Measurements from ENCODE around the gene IQSEC1. TPM values are rescaled to one million over a fixed set of nuclear protein-coding genes. Genes with fewer than 3 reads are reported as not detected.

Gene IQSEC1
- total RNA-seq, 1 donor from 2014 or later: 41.7 TPM

DNA sequence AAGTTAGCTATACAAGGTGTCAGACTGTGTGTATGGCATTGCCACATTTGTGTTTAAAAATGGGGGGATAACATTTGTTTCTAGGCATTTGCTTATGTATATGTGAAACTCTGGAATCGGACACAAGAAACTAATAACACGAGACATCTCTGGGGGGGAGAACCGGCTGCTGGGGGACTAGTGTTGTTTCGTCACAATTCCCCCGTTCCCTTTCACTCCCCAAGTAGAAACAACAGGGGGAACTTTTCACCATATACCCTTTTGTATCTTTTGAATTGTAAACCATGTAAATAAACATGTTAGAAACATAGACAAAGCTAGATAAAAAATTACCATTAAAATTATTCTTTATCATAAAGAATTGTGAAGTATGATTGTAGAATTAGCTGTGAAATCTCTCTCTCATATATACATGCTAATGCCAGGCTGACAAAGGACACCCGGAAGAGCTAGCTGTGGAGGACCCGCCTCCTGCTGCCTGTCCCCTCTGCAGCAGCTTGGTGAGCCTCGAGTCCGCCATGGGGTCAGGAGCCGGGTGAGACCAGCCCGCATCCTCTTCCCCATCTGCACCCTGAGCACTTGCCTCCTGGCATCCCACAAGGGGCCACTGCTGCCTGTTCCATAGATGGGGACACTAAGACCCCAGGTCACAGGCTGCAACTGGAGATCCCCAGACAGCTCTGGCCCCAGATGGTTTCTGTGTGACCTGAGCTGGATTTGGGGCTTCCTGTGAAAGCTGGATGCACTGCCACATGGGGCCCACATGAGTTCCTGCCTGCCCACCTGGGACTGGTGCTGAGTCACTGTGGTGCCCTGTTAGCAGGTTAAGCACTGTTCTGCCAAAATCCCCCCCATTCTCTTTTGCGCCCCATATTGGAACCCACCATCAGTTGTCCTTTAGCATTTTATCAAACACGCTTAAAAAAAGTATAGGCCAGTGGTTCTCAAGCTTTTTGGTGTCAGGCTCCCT lies 91.6 kb downstream of the IQSEC1 start:
- DNase-seq (ENCODE audit: low spot score in 2 of 2, unreplicated experiment in 2 of 2): no peak

DNA sequence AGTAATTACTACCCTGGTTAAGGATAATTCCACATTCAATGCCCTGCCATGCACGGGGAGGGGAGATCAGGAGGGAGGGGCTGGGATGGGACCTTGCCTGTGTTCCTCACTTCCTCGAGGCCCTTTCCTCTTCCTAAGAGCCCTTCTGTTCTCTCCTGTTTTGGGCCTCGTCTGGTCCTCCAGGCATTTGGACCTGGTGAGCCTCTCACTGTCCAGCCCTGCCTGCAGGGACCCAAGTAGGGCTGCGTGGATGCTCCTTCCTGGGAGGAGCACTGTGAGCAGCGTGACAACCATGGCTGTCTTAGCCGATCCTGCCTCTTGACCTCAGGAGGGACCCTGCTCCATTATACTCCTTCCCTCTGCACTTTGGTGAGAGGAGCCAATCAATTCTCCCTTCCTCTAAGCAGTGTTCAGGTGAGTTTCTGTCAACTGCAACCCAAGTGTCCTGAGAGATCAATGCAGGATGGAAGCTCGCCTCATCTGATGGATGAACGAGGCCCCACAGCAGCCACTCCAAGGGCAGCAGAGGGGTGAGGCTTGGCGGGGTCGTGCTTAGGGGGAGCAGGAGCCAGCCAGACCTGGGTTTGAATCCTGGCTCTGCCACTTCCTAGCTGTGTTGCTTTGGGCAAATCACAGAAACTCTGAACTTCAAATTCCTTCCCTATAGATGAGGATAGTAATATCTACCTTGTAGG lies 92.5 kb downstream of the IQSEC1 start:
- Mint-ChIP-seq H3K27ac (no peak overlapping the region), H3K4me3 (no peak overlapping the region), H3K4me1 (peaks cover 10% of the 10 kb centered on the region), H3K9me3 (no peaks in the 10 kb centered on the region), H3K36me3 (no peaks in the 10 kb centered on the region), H3K27me3 (ENCODE audit: low read depth) (peaks cover 1% of the 10 kb centered on the region)
- DNase-seq (ENCODE audit: low spot score in 2 of 2, unreplicated experiment in 2 of 2): no peak
- TF ChIP-seq, protein P1, sequence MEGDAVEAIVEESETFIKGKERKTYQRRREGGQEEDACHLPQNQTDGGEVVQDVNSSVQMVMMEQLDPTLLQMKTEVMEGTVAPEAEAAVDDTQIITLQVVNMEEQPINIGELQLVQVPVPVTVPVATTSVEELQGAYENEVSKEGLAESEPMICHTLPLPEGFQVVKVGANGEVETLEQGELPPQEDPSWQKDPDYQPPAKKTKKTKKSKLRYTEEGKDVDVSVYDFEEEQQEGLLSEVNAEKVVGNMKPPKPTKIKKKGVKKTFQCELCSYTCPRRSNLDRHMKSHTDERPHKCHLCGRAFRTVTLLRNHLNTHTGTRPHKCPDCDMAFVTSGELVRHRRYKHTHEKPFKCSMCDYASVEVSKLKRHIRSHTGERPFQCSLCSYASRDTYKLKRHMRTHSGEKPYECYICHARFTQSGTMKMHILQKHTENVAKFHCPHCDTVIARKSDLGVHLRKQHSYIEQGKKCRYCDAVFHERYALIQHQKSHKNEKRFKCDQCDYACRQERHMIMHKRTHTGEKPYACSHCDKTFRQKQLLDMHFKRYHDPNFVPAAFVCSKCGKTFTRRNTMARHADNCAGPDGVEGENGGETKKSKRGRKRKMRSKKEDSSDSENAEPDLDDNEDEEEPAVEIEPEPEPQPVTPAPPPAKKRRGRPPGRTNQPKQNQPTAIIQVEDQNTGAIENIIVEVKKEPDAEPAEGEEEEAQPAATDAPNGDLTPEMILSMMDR (IDR thresholded peaks at IDR 0.05; ENCODE audit: unreplicated experiment): no peak

More for the DNA sequence above, 91.6 kb downstream of the IQSEC1 start:
- H3K4me3 Mint-ChIP-seq: no peak overlapping the region
- no peak overlapping the region for H3K27ac Mint-ChIP-seq
- H3K36me3 Mint-ChIP-seq: no peaks in the 10 kb centered on the region
- H3K9me3 Mint-ChIP-seq: no peaks in the 10 kb centered on the region
- no peaks in the 10 kb centered on the region for H3K27me3 Mint-ChIP-seq (ENCODE audit: low read depth)
- peaks cover 10% of the 10 kb centered on the region for H3K4me1 Mint-ChIP-seq
- TF ChIP-seq, protein P1 (IDR thresholded peaks at IDR 0.05; ENCODE audit: unreplicated experiment): no peak

DNA sequence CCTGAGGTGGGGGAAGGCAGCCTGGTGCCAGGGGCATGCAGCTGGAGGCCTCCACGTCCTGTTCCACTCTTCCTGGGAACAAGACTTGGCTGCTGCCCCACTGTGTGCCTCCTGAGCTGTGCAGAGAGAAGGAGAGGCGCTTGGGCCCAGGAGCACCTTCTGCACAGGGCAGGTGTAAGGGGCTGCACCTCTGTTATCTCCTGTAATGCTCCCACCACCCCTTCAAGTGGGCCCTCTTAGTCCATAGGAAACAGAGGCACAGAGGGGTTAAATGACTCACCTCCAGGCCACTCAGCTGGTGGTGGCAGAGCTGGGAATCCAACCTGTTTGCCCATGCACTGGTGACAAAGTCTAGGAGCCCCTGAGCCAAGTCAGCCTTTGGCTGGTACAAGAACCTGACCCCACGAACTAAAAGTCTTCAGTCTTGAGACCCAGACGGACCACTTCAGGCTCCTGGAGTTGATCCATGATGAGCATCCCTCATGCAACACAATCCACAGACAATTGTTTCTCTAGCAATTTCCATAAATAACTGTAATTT lies 93.2 kb downstream of the IQSEC1 start:
- H3K4me1 Mint-ChIP-seq: peaks cover 10% of the 10 kb centered on the region

DNA sequence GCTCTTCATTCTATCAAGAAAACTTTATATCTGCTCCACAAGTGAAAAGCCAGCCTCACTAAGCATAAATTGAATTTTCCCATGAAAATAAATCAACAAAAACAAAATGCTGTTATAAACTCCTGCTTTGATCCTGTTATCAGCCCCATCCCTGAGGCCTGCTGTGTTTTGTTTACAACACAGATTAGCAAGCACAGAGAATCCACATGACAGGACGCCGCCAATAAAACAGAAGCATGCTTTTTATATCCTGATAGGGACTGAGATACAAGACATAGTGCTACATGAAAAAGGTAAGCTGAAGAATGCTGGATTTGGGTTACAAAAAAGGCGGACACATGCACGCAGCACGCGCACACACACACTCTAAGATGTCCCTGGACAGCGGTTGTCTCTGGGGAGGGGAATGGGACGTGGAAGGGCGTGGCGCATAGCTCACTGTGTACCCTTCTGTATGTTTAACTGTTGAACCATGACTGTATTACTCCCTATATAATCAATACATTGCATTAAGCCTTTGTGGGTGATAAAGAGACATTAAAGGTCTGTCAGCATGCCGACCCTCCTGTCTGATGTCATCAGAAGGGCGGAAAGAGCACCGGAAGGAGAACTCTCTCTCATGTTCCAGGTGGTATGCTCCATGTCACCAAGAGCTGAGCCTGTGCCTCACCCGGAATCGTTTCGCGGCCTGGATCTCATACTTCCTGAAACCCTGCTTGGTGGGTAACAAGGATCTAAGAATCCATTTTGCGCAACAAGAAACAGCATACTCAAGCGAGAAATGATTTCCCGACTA lies 93.9 kb downstream of the IQSEC1 start:
- TF ChIP-seq, protein P1 (IDR thresholded peaks at IDR 0.05; ENCODE audit: unreplicated experiment): no peak
- no peak overlapping the region for H3K4me3 Mint-ChIP-seq
- peaks cover 1% of the 10 kb centered on the region for H3K27me3 Mint-ChIP-seq (ENCODE audit: low read depth)
- DNase-seq (ENCODE audit: low spot score in 2 of 2, unreplicated experiment in 2 of 2): no peak
- no peak overlapping the region for H3K27ac Mint-ChIP-seq
- H3K4me1 Mint-ChIP-seq: peaks cover 10% of the 10 kb centered on the region
- H3K36me3 Mint-ChIP-seq: no peaks in the 10 kb centered on the region
- H3K9me3 Mint-ChIP-seq: no peaks in the 10 kb centered on the region

More for the DNA sequence above, 93.2 kb downstream of the IQSEC1 start:
- Mint-ChIP-seq H3K36me3 (no peaks in the 10 kb centered on the region), H3K27me3 (ENCODE audit: low read depth) (peaks cover 1% of the 10 kb centered on the region), H3K27ac (no peak overlapping the region), H3K4me3 (no peak overlapping the region), H3K9me3 (no peaks in the 10 kb centered on the region)
- TF ChIP-seq, protein P1 (IDR thresholded peaks at IDR 0.05; ENCODE audit: unreplicated experiment): no peak
- DNase-seq (ENCODE audit: low spot score in 2 of 2, unreplicated experiment in 2 of 2): no peak

DNA sequence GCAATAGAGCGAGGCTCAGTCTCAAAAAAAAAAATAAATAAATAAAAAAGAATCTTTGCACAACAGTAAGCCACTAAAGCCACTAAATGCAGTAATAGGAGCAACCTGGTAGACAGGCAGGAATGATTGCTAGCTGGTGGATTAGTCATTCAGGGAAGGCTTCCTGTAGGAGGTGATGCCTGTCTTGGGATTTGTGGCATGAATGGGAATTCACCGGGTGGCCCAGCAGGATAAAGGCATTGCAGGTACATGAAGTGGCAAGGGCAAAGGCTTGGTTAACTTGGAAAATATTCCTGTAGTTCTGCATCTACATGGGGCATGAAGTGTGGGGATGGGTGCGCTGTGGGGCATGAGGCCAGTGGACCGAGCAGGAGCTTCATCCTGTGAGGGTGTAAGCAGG lies 94.5 kb downstream of the IQSEC1 start:
- Mint-ChIP-seq H3K27me3 (ENCODE audit: low read depth) (peaks cover 1% of the 10 kb centered on the region), H3K9me3 (no peaks in the 10 kb centered on the region), H3K4me1 (peaks cover 10% of the 10 kb centered on the region), H3K4me3 (no peak overlapping the region), H3K36me3 (no peaks in the 10 kb centered on the region), H3K27ac (no peak overlapping the region)
- no peak for DNase-seq (ENCODE audit: low spot score in 2 of 2, unreplicated experiment in 2 of 2)
- TF ChIP-seq, protein P1 (IDR thresholded peaks at IDR 0.05; ENCODE audit: unreplicated experiment): no peak

Data from mesothelial cell of epicardium (in vitro differentiated cells).